Mesenchymal stem cell (in vitro differentiated cells and primary cell): Measurements from ENCODE around the gene RRBP1.
A peak's percentile ranks its signal among the peaks of the same experiment; 100 is the strongest.

Source experiments
- DNase-seq: peaks from one replicate; pipeline ENCODE4 v3.0.0-alpha.2; 2013
- H2AFZ ChIP-seq: one replicate; pipeline ENCODE4 v1.6.1; 2013; ENCODE audit warnings: low read depth, mild to moderate bottlenecking, control low read depth, inconsistent platforms, low read length, moderate library complexity
- H2AK5ac ChIP-seq: 2 replicates; pipeline ENCODE4 v1.6.1; 2013; ENCODE audit warnings: low read length, moderate library complexity, mild to moderate bottlenecking, inconsistent platforms; ENCODE audit not compliant: severe bottlenecking
- H2BK120ac ChIP-seq: one replicate; pipeline ENCODE4 v1.6.1; 2013; ENCODE audit warnings: low read depth, mild to moderate bottlenecking, inconsistent platforms, low read length, moderate library complexity
- H2BK12ac ChIP-seq, 2 experiments: one replicate each; pipeline ENCODE4 v1.6.1; 2013; ENCODE audit warnings: inconsistent platforms in 2 of 2, low read length in 2 of 2, mild to moderate bottlenecking in 2 of 2, moderate library complexity in 2 of 2, control low read depth in 1 of 2
- H2BK15ac ChIP-seq: one replicate; pipeline ENCODE4 v1.6.1; 2013; ENCODE audit warnings: mild to moderate bottlenecking, low read depth, inconsistent platforms; ENCODE audit not compliant: poor library complexity, severe bottlenecking
- H2BK5ac ChIP-seq: 2 replicates; pipeline ENCODE4 v1.6.1; 2013; ENCODE audit warnings: low read depth, mild to moderate bottlenecking, low read length, control low read depth, inconsistent platforms; ENCODE audit not compliant: poor library complexity, severe bottlenecking
- H3K14ac ChIP-seq, 2 experiments: one replicate each; pipeline ENCODE4 v1.6.1; 2013; ENCODE audit warnings: inconsistent platforms in 2 of 2, low read length in 2 of 2, control low read depth in 1 of 2, mild to moderate bottlenecking in 1 of 2, moderate library complexity in 1 of 2
- H3K18ac ChIP-seq, 2 experiments: one replicate each; pipeline ENCODE4 v1.6.1; 2013; ENCODE audit warnings: inconsistent platforms in 2 of 2, low read length in 2 of 2, control low read depth in 1 of 2, low read depth in 1 of 2, mild to moderate bottlenecking in 1 of 2
- H3K23ac ChIP-seq, 2 experiments: one replicate each; pipeline ENCODE4 v1.6.1; 2013; ENCODE audit warnings: inconsistent platforms in 2 of 2, low read length in 2 of 2, mild to moderate bottlenecking in 2 of 2, moderate library complexity in 2 of 2, control low read depth in 1 of 2
- H3K27ac ChIP-seq: 2 replicates; pipeline ENCODE4 v1.5.1; 2013; ENCODE audit warnings: mild to moderate bottlenecking, moderate library complexity, low read length, control low read depth, inconsistent platforms; ENCODE audit not compliant: poor library complexity, severe bottlenecking
- H3K27me3 ChIP-seq, 2 experiments: 2 replicates each; pipeline versions ENCODE4 v1.6.1 to v1.7.0; 2013; ENCODE audit warnings: low read length in 2 of 2, mild to moderate bottlenecking in 2 of 2, moderate library complexity in 2 of 2, control low read depth in 1 of 2, inconsistent platforms in 1 of 2; ENCODE audit not compliant: control insufficient read depth in 1 of 2, insufficient read depth in 1 of 2
- H3K36me3 ChIP-seq, 2 experiments: 2 replicates each; pipeline versions ENCODE4 v1.6.1 to v1.7.0; 2013; ENCODE audit warnings: low read length in 2 of 2, control low read depth in 1 of 2, inconsistent platforms in 1 of 2, low read depth in 1 of 2, mild to moderate bottlenecking in 1 of 2; ENCODE audit not compliant: insufficient read depth in 2 of 2, control insufficient read depth in 1 of 2
- H3K4ac ChIP-seq, 2 experiments: one replicate each; pipeline ENCODE4 v1.6.1; 2013; ENCODE audit warnings: inconsistent platforms in 2 of 2, low read length in 2 of 2, mild to moderate bottlenecking in 2 of 2, moderate library complexity in 2 of 2, control low read depth in 1 of 2, low read depth in 1 of 2
- H3K4me1 ChIP-seq: 2 replicates; pipeline ENCODE4 v1.6.1; 2013; ENCODE audit warnings: low read depth, low read length, control low read depth; ENCODE audit not compliant: control insufficient read depth, insufficient read depth
- H3K4me2 ChIP-seq: 2 replicates; pipeline ENCODE4 v1.6.1; 2013; ENCODE audit warnings: low read length, mild to moderate bottlenecking, inconsistent platforms; ENCODE audit not compliant: poor library complexity, severe bottlenecking
- H3K4me3 ChIP-seq, 2 experiments: 2 replicates each; pipeline versions ENCODE4 v1.5.1 to v1.7.0; 2013; ENCODE audit warnings: low read length in 2 of 2, mild to moderate bottlenecking in 2 of 2, control low read depth in 1 of 2, low read depth in 1 of 2; ENCODE audit not compliant: insufficient read depth in 1 of 2
- H3K79me1 ChIP-seq: replicated peaks from 2 replicates; pipeline ENCODE4 v1.6.1; 2013; ENCODE audit warnings: mild to moderate bottlenecking, control low read depth, low read length, inconsistent platforms; ENCODE audit not compliant: poor library complexity, severe bottlenecking
- H3K9ac ChIP-seq: 2 replicates; pipeline ENCODE4 v1.7.0; 2013; ENCODE audit warnings: mild to moderate bottlenecking, low read length, moderate library complexity
- H3K9me3 ChIP-seq: 2 replicates; pipeline ENCODE4 v1.7.0; 2013; ENCODE audit warnings: mild to moderate bottlenecking, low read length; ENCODE audit not compliant: control insufficient read depth
- H4K8ac ChIP-seq: one replicate; pipeline ENCODE4 v1.6.1; 2013; ENCODE audit warnings: inconsistent platforms, mild to moderate bottlenecking, low read length, moderate library complexity
- H4K91ac ChIP-seq: one replicate; pipeline ENCODE4 v1.6.1; 2013; ENCODE audit warnings: mild to moderate bottlenecking, low read length, inconsistent platforms
- WGBS: methylation state at CpG from one replicate; pipeline ENCODE4 v1.1.7; 2013; ENCODE audit warnings: mixed read lengths; 5-methylcytosine and 5-hydroxymethylcytosine counted together

Gene RRBP1

GRCh38 chr20:17711267-17711627 is 29.2 kb upstream of the RRBP1 start:
- WGBS, result 85% methylated on average over 3 of the region's 5 CpGs
- no peak overlapping the region for H4K8ac ChIP-seq
- H3K4me2 ChIP-seq, result no peak overlapping the region
- H3K9me3 ChIP-seq, result no peaks in the 10 kb centered on the region
- H3K4ac ChIP-seq, result peak overlapping the region; percentile 28 to 63
- H3K18ac ChIP-seq, result peak overlapping the region in 1 of 2 experiments; percentile 61
- no peak overlapping the region for H3K23ac ChIP-seq
- H2BK120ac ChIP-seq, result peak overlapping the region; percentile 69
- H3K9ac ChIP-seq, result no peak overlapping the region
- peak overlapping the region in 1 of 2 experiments; percentile 12 for H2BK12ac ChIP-seq
- no peaks in the 10 kb centered on the region for H3K36me3 ChIP-seq
- H3K14ac ChIP-seq, result no peak overlapping the region
- no peak overlapping the region for H2BK15ac ChIP-seq
- H2AFZ ChIP-seq, result no peak overlapping the region
- H3K4me3 ChIP-seq, result no peak overlapping the region
- no peak overlapping the region for H2BK5ac ChIP-seq
- DNase-seq, result no peak
- no peak overlapping the region for H3K27ac ChIP-seq
- no peak overlapping the region for H4K91ac ChIP-seq
- no peaks in the 10 kb centered on the region for H3K79me1 ChIP-seq
- peaks cover 6% of the 10 kb centered on the region for H3K4me1 ChIP-seq
- H2AK5ac ChIP-seq, result no peak overlapping the region
- peaks cover 0 to 13% of the 10 kb centered on the region in 2 experiments for H3K27me3 ChIP-seq

GRCh38 chr20:17710379-17711266 is 28.6 kb upstream of the RRBP1 start:
- 46% methylated on average over 16 of the region's 21 CpGs for WGBS
- peak overlapping the region; percentile 21 for H2BK15ac ChIP-seq
- peak; percentile 63 for DNase-seq

GRCh38 chr20:17709361-17710293 is 27.6 kb upstream of the RRBP1 start:
- H3K27me3 ChIP-seq, result peaks cover 0 to 9% of the 10 kb centered on the region in 2 experiments
- H4K91ac ChIP-seq, result peak overlapping the region; percentile 18
- peak overlapping the region in 1 of 2 experiments; percentile 50 for H2BK12ac ChIP-seq
- H3K4me3 ChIP-seq, result no peak overlapping the region
- H2AK5ac ChIP-seq, result no peak overlapping the region
- H3K23ac ChIP-seq, result no peak overlapping the region
- no peaks in the 10 kb centered on the region for H3K79me1 ChIP-seq
- no peaks in the 10 kb centered on the region for H3K9me3 ChIP-seq
- no peak overlapping the region for H3K4ac ChIP-seq
- H2AFZ ChIP-seq, result no peak overlapping the region
- no peak overlapping the region for H3K4me2 ChIP-seq
- 86% methylated on average over 12 of the region's 12 CpGs for WGBS
- H4K8ac ChIP-seq, result peak overlapping the region; percentile 48
- no peak for DNase-seq
- H3K36me3 ChIP-seq, result no peaks in the 10 kb centered on the region
- no peak overlapping the region for H3K27ac ChIP-seq
- no peak overlapping the region for H3K9ac ChIP-seq
- peak overlapping the region in 1 of 2 experiments; percentile 2 for H3K14ac ChIP-seq
- peaks cover 6% of the 10 kb centered on the region for H3K4me1 ChIP-seq
- H2BK5ac ChIP-seq, result no peak overlapping the region
- peak overlapping the region; percentile 19 to 29 for H3K18ac ChIP-seq
- H2BK120ac ChIP-seq, result peak overlapping the region; percentile 78
- H2BK15ac ChIP-seq, result peak overlapping the region; percentile 75

More at GRCh38 chr20:17710379-17711266, 28.6 kb upstream of the RRBP1 start:
- no peak overlapping the region for H3K27ac ChIP-seq
- no peak overlapping the region for H2AK5ac ChIP-seq
- H3K27me3 ChIP-seq, result peaks cover 0 to 11% of the 10 kb centered on the region in 2 experiments
- H3K4me3 ChIP-seq, result no peak overlapping the region
- no peak overlapping the region for H3K4me2 ChIP-seq
- no peak overlapping the region for H4K91ac ChIP-seq
- peak overlapping the region; percentile 10 for H4K8ac ChIP-seq
- H3K36me3 ChIP-seq, result no peaks in the 10 kb centered on the region
- H3K79me1 ChIP-seq, result no peaks in the 10 kb centered on the region
- H2BK12ac ChIP-seq, result peak overlapping the region in 1 of 2 experiments; percentile 50
- no peak overlapping the region for H3K9ac ChIP-seq
- H2BK5ac ChIP-seq, result no peak overlapping the region
- no peaks in the 10 kb centered on the region for H3K9me3 ChIP-seq
- no peak overlapping the region for H3K4ac ChIP-seq
- H3K23ac ChIP-seq, result no peak overlapping the region
- H3K14ac ChIP-seq, result no peak overlapping the region
- H2AFZ ChIP-seq, result no peak overlapping the region
- H3K18ac ChIP-seq, result peak overlapping the region in 1 of 2 experiments; percentile 29
- H3K4me1 ChIP-seq, result peaks cover 6% of the 10 kb centered on the region
- H2BK120ac ChIP-seq, result peak overlapping the region; percentile 78
